ENCODE measurements around the gene RNF224. TPM values are rescaled to one million over a fixed set of nuclear protein-coding genes. Genes with fewer than 3 reads are reported as not detected.

The RNF224 gene
- total and polyA plus RNA-seq, 2 of the 13 experiments (the other 11 are each of a cell fraction or from before 2014, with no cell fraction given), result 0.09 TPM; not detected in 1

GRCh38 chr9:137243626-137244485, 16.6 kb downstream of the RNF224 start (continued):
- TF ChIP-seq ZNF678 (CRISPR knock-in tag; IDR thresholded peaks at IDR 0.05), result no peak
- no peak for TF ChIP-seq CREB1 (IDR thresholded peaks at IDR 0.05)
- no peak for TF ChIP-seq CREB1 (CRISPR knock-in tag; IDR thresholded peaks at IDR 0.05)
- TF ChIP-seq ZMAT5 (CRISPR knock-in tag; IDR thresholded peaks at IDR 0.05; ENCODE audit: borderline replicate concordance, low read depth), result no peak
- no peak for TF ChIP-seq SMAD1 (CRISPR knock-in tag; IDR thresholded peaks at IDR 0.05; ENCODE audit: borderline replicate concordance, low read depth)
- no peak for TF ChIP-seq ZEB1 (IDR thresholded peaks at IDR 0.05; ENCODE audit: insufficient replicate concordance, low read depth)
- TF ChIP-seq HNF1B (CRISPR knock-in tag; IDR thresholded peaks at IDR 0.05), result no peak
- TF ChIP-seq TEAD2 (CRISPR knock-in tag; IDR thresholded peaks at IDR 0.05), result no peak
- no peak for TF ChIP-seq ZNF10 (CRISPR knock-in tag; IDR thresholded peaks at IDR 0.05; ENCODE audit: borderline replicate concordance, low read depth)
- no peak for TF ChIP-seq SCMH1 (CRISPR knock-in tag; IDR thresholded peaks at IDR 0.05; ENCODE audit: borderline replicate concordance)
- 0 out of 2 replicates have a peak, but pooled peaks have one; percentile 15 for TF ChIP-seq ZNF672 (CRISPR knock-in tag; IDR thresholded peaks at IDR 0.05)
- no peak for TF ChIP-seq SP140L (CRISPR knock-in tag; IDR thresholded peaks at IDR 0.05; ENCODE audit: borderline replicate concordance)
- no peak for TF ChIP-seq ZMAT3 (CRISPR knock-in tag; conservative IDR thresholded peaks at IDR 0.05)
- peak; percentile 95 for TF ChIP-seq RBM22 (optimal IDR thresholded peaks at IDR 0.05; ENCODE audit: low read length)
- no peak for TF ChIP-seq GRHL1 (CRISPR knock-in tag; conservative IDR thresholded peaks at IDR 0.05)
- TF ChIP-seq ZNF609 (CRISPR knock-in tag; IDR thresholded peaks at IDR 0.05; ENCODE audit: borderline replicate concordance), result peak; percentile 15; the same call in 1 of the 2 replicates
- no peak for TF ChIP-seq BRF2 (CRISPR knock-in tag; IDR thresholded peaks at IDR 0.05)
- no peak for TF ChIP-seq AHR (CRISPR knock-in tag; IDR thresholded peaks at IDR 0.05)
